Neural cell (in vitro differentiated cells): ENCODE results near the gene CPS1.

Source experiments
- CTCF ChIP-seq: fragments of 450-650 bp; IDR thresholded peaks from 2 replicates; pipeline ENCODE4 v1.5.1; 2014; ENCODE audit warnings: antibody characterized with exemption, mild to moderate bottlenecking, moderate library complexity; ENCODE audit not compliant: poor library complexity, severe bottlenecking
- EP300 ChIP-seq: fragments of 450-650 bp; conservative IDR thresholded peaks from 2 replicates; pipeline ENCODE4 v1.6.1; 2014; ENCODE audit warnings: antibody characterized with exemption, mild to moderate bottlenecking, moderate library complexity; ENCODE audit not compliant: poor library complexity, severe bottlenecking
- EZH2 ChIP-seq: fragments of 200-600, 300-800 bp; shearing (Covaris generic), sonication (generic); IDR thresholded peaks from 2 replicates; pipeline ENCODE4 v1.6.1; 2014; ENCODE audit warnings: antibody characterized with exemption, low read length, borderline replicate concordance, mild to moderate bottlenecking; ENCODE audit not compliant: insufficient read depth, poor library complexity, severe bottlenecking
- POLR2AphosphoS5 ChIP-seq: IDR thresholded peaks from 2 replicates; pipeline ENCODE4 v1.6.1; 2012
- RAD21 ChIP-seq: fragments of 450-650 bp; conservative IDR thresholded peaks from 2 replicates; pipeline ENCODE4 v1.6.1; 2014; ENCODE audit warnings: antibody characterized with exemption, mild to moderate bottlenecking, moderate library complexity
- SMC3 ChIP-seq: fragments of 450-650 bp; conservative IDR thresholded peaks from 2 replicates; pipeline ENCODE4 v1.6.1; 2014; ENCODE audit warnings: antibody characterized with exemption, mild to moderate bottlenecking, moderate library complexity; ENCODE audit not compliant: poor library complexity
- TAF1 ChIP-seq: IDR thresholded peaks from 2 replicates; pipeline ENCODE4 v1.6.1; 2012; ENCODE audit warnings: low read depth

DNA sequence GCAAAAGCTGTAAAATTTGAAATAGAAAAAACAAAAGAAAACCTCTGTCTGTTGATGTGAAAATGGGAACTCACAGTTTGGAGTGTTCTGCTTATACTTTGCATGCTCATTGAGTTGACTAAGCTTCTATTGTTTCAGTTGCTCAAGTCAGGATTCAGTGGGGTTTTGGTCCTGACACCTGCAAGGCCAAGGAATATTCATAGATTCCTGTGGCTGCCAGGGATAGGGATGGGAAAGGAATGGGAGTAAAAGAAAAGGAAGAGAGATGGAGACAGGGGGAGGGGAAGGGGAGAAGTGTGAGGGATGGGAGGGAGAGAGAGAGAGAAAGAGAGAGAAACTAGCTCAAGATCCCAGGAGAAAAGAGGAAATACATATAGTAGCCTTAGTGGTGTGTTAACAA, 1.3 kb downstream of the CPS1 start:
- TF ChIP-seq EZH2 = no peak
- no peak for TF ChIP-seq SMC3
- no peak for TF ChIP-seq CTCF
- no peak for TF ChIP-seq TAF1
- no peak for TF ChIP-seq POLR2AphosphoS5
- TF ChIP-seq EP300 = no peak
- TF ChIP-seq RAD21 = no peak
